PFSK-1 (cell line): ENCODE data around the gene TM9SF3.

Experiments used
- REST ChIP-seq, 2 experiments: IDR thresholded peaks; 2 replicates each; pipeline versions ENCODE4 v1.6.1 to v1.8.0; 2011 to 2012; ENCODE audit warnings: low read depth in 2 of 2, low read length in 2 of 2, control low read depth in 1 of 2, inconsistent platforms in 1 of 2, mild to moderate bottlenecking in 1 of 2, moderate library complexity in 1 of 2; ENCODE audit not compliant: insufficient read depth in 1 of 2
- SIN3A ChIP-seq: IDR thresholded peaks from 2 replicates; pipeline ENCODE4 v1.6.1; 2012; ENCODE audit warnings: mild to moderate bottlenecking, low read length, moderate library complexity, borderline replicate concordance; ENCODE audit not compliant: insufficient read depth
- TAF1 ChIP-seq: IDR thresholded peaks from 2 replicates; pipeline ENCODE4 v1.6.1; 2012; ENCODE audit warnings: low read length, control low read depth, borderline replicate concordance; ENCODE audit not compliant: insufficient read depth

- no peak for TF ChIP-seq SIN3A
- TF ChIP-seq REST (IDR thresholded peaks at IDR 0.05; ENCODE audit: insufficient read depth in 1 of 2, low read depth in 2 of 2, low read length in 2 of 2) = no peak
- no peak for TF ChIP-seq TAF1
Measured at GRCh38 chr10:96482815-96483588, 103.8 kb downstream of the TM9SF3 start.
